HEK293 (cell line): Measurements from ENCODE around the gene GAL.

Experiments used
- CTCF ChIA-PET: fragments of 350-600 bp; formaldehyde crosslinking; extraction: SDS; loops from one replicate; lab custom pipeline; 2021; ENCODE audit warnings: antibody characterized with exemption; lab: Yijun Ruan, JAX
- POLR2A ChIA-PET: fragments of 300-600 bp; formaldehyde crosslinking; extraction: SDS; loops from one replicate; lab custom pipeline; 2020; ENCODE audit warnings: antibody characterized with exemption, inconsistent platforms; lab: Yijun Ruan, JAX
- H3K27ac ChIP-seq: fragments of 200-500 bp; sonication (Bioruptor generic); 2 replicates; pipeline ENCODE4 v1.5.1; 2014; ENCODE audit warnings: low read depth, low read length, control low read depth, inconsistent platforms; ENCODE audit errors: extremely low read depth
- H3K36me3 ChIP-seq, 2 experiments: fragments of 200-500 bp in 1 of 2; sonication (Bioruptor generic) in 1 of 2; 1 replicate in 1 of 2; 2 replicates in 1 of 2; pipeline ENCODE4 v1.5.1; 2014 to 2017; ENCODE audit warnings: inconsistent platforms in 2 of 2, low read length in 2 of 2; ENCODE audit not compliant: control insufficient read depth in 2 of 2, insufficient read depth in 1 of 2
- H3K4me1 ChIP-seq: fragments of 200-500 bp; sonication (Bioruptor generic); 2 replicates; pipeline ENCODE4 v1.5.1; 2014; ENCODE audit warnings: mild to moderate bottlenecking, low read length, inconsistent platforms; ENCODE audit not compliant: control insufficient read depth, insufficient read depth
- H3K4me3 ChIP-seq: 2 replicates; pipeline ENCODE4 v1.5.1; 2011; ENCODE audit warnings: low read depth, mild to moderate bottlenecking, control low read depth, low read length, moderate library complexity
- H3K9me3 ChIP-seq: fragments of 200-500 bp; sonication (Bioruptor generic); 2 replicates; pipeline ENCODE4 v1.5.1; 2014; ENCODE audit warnings: low read depth, low read length, inconsistent platforms; ENCODE audit not compliant: control insufficient read depth, insufficient read depth
- BCL11B ChIP-seq: fragments of 450-650 bp; formaldehyde crosslinking; IDR thresholded peaks from 2 replicates; pipeline ENCODE4 v1.5.1; 2016; ENCODE audit warnings: low read depth, missing biosample characterization, missing genetic modification characterization
- EGR2 ChIP-seq: fragments of 450-650 bp; formaldehyde crosslinking; IDR thresholded peaks from 2 replicates; pipeline ENCODE4 v1.5.1; 2016; ENCODE audit warnings: low read depth, missing biosample characterization, missing genetic modification characterization
- FEZF1 ChIP-seq: fragments of 450-650 bp; formaldehyde crosslinking; IDR thresholded peaks from 2 replicates; pipeline ENCODE4 v1.5.1; 2016; ENCODE audit warnings: missing biosample characterization, missing genetic modification characterization
- GFI1B ChIP-seq: fragments of 450-650 bp; formaldehyde crosslinking; IDR thresholded peaks from 2 replicates; pipeline ENCODE4 v1.5.1; 2016; ENCODE audit warnings: missing biosample characterization, missing genetic modification characterization
- PRDM1 ChIP-seq: fragments of 450-650 bp; formaldehyde crosslinking; IDR thresholded peaks from 2 replicates; pipeline ENCODE4; 2016; ENCODE audit warnings: missing biosample characterization, missing genetic modification characterization
- REPIN1 ChIP-seq: fragments of 450-650 bp; formaldehyde crosslinking; IDR thresholded peaks from 2 replicates; pipeline ENCODE4 v1.5.1; 2017; ENCODE audit warnings: missing biosample characterization, missing genetic modification characterization, low read depth
- SALL2 ChIP-seq: fragments of 450-650 bp; formaldehyde crosslinking; IDR thresholded peaks from 2 replicates; pipeline ENCODE4 v1.5.0; 2017; ENCODE audit warnings: missing biosample characterization, mild to moderate bottlenecking, missing genetic modification characterization, borderline replicate concordance
- SCRT2 ChIP-seq: fragments of 450-650 bp; formaldehyde crosslinking; IDR thresholded peaks from 2 replicates; pipeline ENCODE4 v1.5.1; 2016; ENCODE audit warnings: missing biosample characterization, missing genetic modification characterization
- TRIM28 ChIP-seq: IDR thresholded peaks from 2 replicates; pipeline ENCODE4 v1.6.1; 2011; ENCODE audit warnings: low read length, control low read depth, borderline replicate concordance
- YY2 ChIP-seq: fragments of 450-650 bp; formaldehyde crosslinking; IDR thresholded peaks from 2 replicates; pipeline ENCODE4 v1.5.1; 2016; ENCODE audit warnings: missing biosample characterization, missing genetic modification characterization
- ZBTB7A ChIP-seq: fragments of 450-650 bp; formaldehyde crosslinking; IDR thresholded peaks from 2 replicates; pipeline ENCODE4 v1.5.1; 2016; ENCODE audit warnings: low read depth, missing biosample characterization, missing genetic modification characterization
- ZBTB8A ChIP-seq: fragments of 450-650 bp; formaldehyde crosslinking; IDR thresholded peaks from 2 replicates; pipeline ENCODE4 v1.5.1; 2016; ENCODE audit warnings: missing biosample characterization, missing genetic modification characterization
- ZFP41 ChIP-seq: fragments of 450-650 bp; formaldehyde crosslinking; IDR thresholded peaks from 2 replicates; pipeline ENCODE4 v1.5.1; 2016; ENCODE audit warnings: missing biosample characterization, missing genetic modification characterization, borderline replicate concordance
- ZNF121 ChIP-seq: fragments of 450-650 bp; formaldehyde crosslinking; IDR thresholded peaks from 2 replicates; pipeline ENCODE4 v1.5.1; 2016; ENCODE audit warnings: missing biosample characterization, missing genetic modification characterization
- ZNF169 ChIP-seq: fragments of 450-650 bp; formaldehyde crosslinking; IDR thresholded peaks from 2 replicates; pipeline ENCODE4 v1.5.1; 2016; ENCODE audit warnings: missing biosample characterization, missing genetic modification characterization
- ZNF26 ChIP-seq: fragments of 450-650 bp; formaldehyde crosslinking; IDR thresholded peaks from 2 replicates; pipeline ENCODE4 v1.5.1; 2016; ENCODE audit warnings: missing biosample characterization, missing genetic modification characterization
- ZNF362 ChIP-seq: fragments of 450-650 bp; formaldehyde crosslinking; IDR thresholded peaks from 2 replicates; pipeline ENCODE4 v1.5.1; 2016; ENCODE audit warnings: missing biosample characterization, missing genetic modification characterization
- ZNF394 ChIP-seq: fragments of 450-650 bp; formaldehyde crosslinking; IDR thresholded peaks from 2 replicates; pipeline ENCODE4 v1.5.1; 2016; ENCODE audit warnings: missing biosample characterization, missing genetic modification characterization, mild to moderate bottlenecking, moderate library complexity, borderline replicate concordance
- ZNF473 ChIP-seq: fragments of 450-650 bp; formaldehyde crosslinking; IDR thresholded peaks from 2 replicates; pipeline ENCODE4 v1.5.1; 2017; ENCODE audit warnings: missing biosample characterization, missing genetic modification characterization
- ZNF513 ChIP-seq: fragments of 450-650 bp; IDR thresholded peaks from 2 replicates; pipeline ENCODE4 v1.5.1; 2018; ENCODE audit warnings: missing biosample characterization, missing genetic modification characterization
- ZNF521 ChIP-seq: fragments of 450-650 bp; formaldehyde crosslinking; IDR thresholded peaks from 2 replicates; pipeline ENCODE4 v1.5.1; 2017; ENCODE audit warnings: missing biosample characterization, mild to moderate bottlenecking, missing genetic modification characterization
- ZNF544 ChIP-seq: fragments of 450-650 bp; formaldehyde crosslinking; IDR thresholded peaks from 2 replicates; pipeline ENCODE4 v1.5.0; 2017; ENCODE audit warnings: missing biosample characterization, missing genetic modification characterization
- ZNF580 ChIP-seq: fragments of 450-650 bp; formaldehyde crosslinking; IDR thresholded peaks from 2 replicates; pipeline ENCODE4 v1.5.1; 2016; ENCODE audit warnings: missing biosample characterization, missing genetic modification characterization
- ZNF621 ChIP-seq: fragments of 450-650 bp; formaldehyde crosslinking; IDR thresholded peaks from 2 replicates; pipeline ENCODE4 v1.5.1; 2017; ENCODE audit warnings: missing biosample characterization, missing genetic modification characterization
- ZNF629 ChIP-seq: fragments of 450-650 bp; formaldehyde crosslinking; IDR thresholded peaks from 2 replicates; pipeline ENCODE4 v1.5.1; 2017; ENCODE audit warnings: missing biosample characterization, missing genetic modification characterization
- ZNF639 ChIP-seq: fragments of 450-650 bp; formaldehyde crosslinking; IDR thresholded peaks from 2 replicates; pipeline ENCODE4 v1.5.1; 2016; ENCODE audit warnings: missing biosample characterization, missing genetic modification characterization
- ZNF704 ChIP-seq: fragments of 450-650 bp; formaldehyde crosslinking; IDR thresholded peaks from 2 replicates; pipeline ENCODE4 v1.5.1; 2016; ENCODE audit warnings: missing biosample characterization, missing genetic modification characterization

Gene GAL

GRCh38 chr11:68678031-68678441, 6.3 kb upstream of the GAL start (continued):
- TF ChIP-seq ZNF513 (tag by site-specific recombination) (no peak), YY2 (tag by site-specific recombination) (no peak)

- POLR2A ChIA-PET: no interaction called here
These were observed 3.7 kb upstream of the GAL start for GRCh38 chr11:68680541-68681231.

GRCh38 chr11:68682531-68682961, 1.8 kb upstream of the GAL start:
- Histone ChIP-seq H3K9me3 (no peaks in the 10 kb centered on the region), H3K36me3 (no peaks in the 10 kb centered on the region), H3K4me1 (peaks cover under 1% of the 10 kb centered on the region; the same call in 1 of the 2 replicates), H3K27ac (no peak overlapping the region), H3K4me3 (no peak overlapping the region)
- POLR2A ChIA-PET: no interaction called here
- CTCF ChIA-PET: no interaction called here
- TF ChIP-seq ZNF121 (tag by site-specific recombination) (no peak), REPIN1 (tag by site-specific recombination) (no peak), PRDM1 (tag by site-specific recombination) (no peak), ZBTB8A (no peak), EGR2 (peak; percentile 75), ZNF629 (tag by site-specific recombination) (no peak), ZNF639 (tag by site-specific recombination) (no peak), ZNF473 (tag by site-specific recombination) (no peak), ZNF580 (tag by site-specific recombination) (no peak)

More at GRCh38 chr11:68680541-68681231, 3.7 kb upstream of the GAL start:
- H3K9me3 ChIP-seq: no peaks in the 10 kb centered on the region
- H3K27ac ChIP-seq: no peak overlapping the region
- H3K4me1 ChIP-seq: peaks cover 3% of the 10 kb centered on the region; the same call in 1 of the 2 replicates
- H3K4me3 ChIP-seq: no peak overlapping the region
- no peak for TF ChIP-seq ZNF26 (tag by site-specific recombination)
- no peak for TF ChIP-seq ZFP41
- TF ChIP-seq ZNF169: no peak
- TF ChIP-seq ZNF544: no peak
- TF ChIP-seq ZBTB7A (tag by site-specific recombination): no peak
- no peak for TF ChIP-seq ZNF362 (tag by site-specific recombination)
- TF ChIP-seq ZNF521: no peak
- TF ChIP-seq TRIM28: no peak
- TF ChIP-seq BCL11B (tag by site-specific recombination): no peak
- TF ChIP-seq ZNF121 (tag by site-specific recombination): no peak
- no peak for TF ChIP-seq FEZF1 (tag by site-specific recombination)
- TF ChIP-seq ZNF621: no peak
- TF ChIP-seq GFI1B (tag by site-specific recombination): no peak
- TF ChIP-seq ZNF704 (tag by site-specific recombination): no peak
- no peak for TF ChIP-seq ZNF394
- TF ChIP-seq SCRT2 (tag by site-specific recombination): no peak
- no peak for TF ChIP-seq SALL2 (tag by site-specific recombination)
- CTCF ChIA-PET: no interaction called here
- H3K36me3 ChIP-seq: no peaks in the 10 kb centered on the region
